Parathyroid adenoma (tissue), 2 donors: Measurements from ENCODE around the gene POLR1E.

Source experiments
- H2AFZ ChIP-seq: fragments of 300-600 bp; sonication (generic); one replicate; pipeline ENCODE4 v1.7.0; 2017; ENCODE audit warnings: antibody characterized with exemption, mild to moderate bottlenecking
- H3K27ac ChIP-seq: fragments of 300-600 bp; sonication (generic); one replicate; pipeline ENCODE4 v1.7.0; 2017
- H3K27me3 ChIP-seq: fragments of 300-600 bp; sonication (generic); one replicate; pipeline ENCODE4 v1.7.0; 2017; ENCODE audit warnings: low read length; ENCODE audit not compliant: control insufficient read depth, insufficient read depth
- H3K36me3 ChIP-seq: fragments of 300-600 bp; sonication (generic); one replicate; pipeline ENCODE4 v1.7.0; 2017; ENCODE audit warnings: low read length; ENCODE audit not compliant: control insufficient read depth, insufficient read depth
- H3K4me1 ChIP-seq: fragments of 300-600 bp; sonication (generic); one replicate; pipeline ENCODE4 v1.7.0; 2017; ENCODE audit warnings: control low read depth
- H3K4me2 ChIP-seq: fragments of 300-600 bp; sonication (generic); one replicate; pipeline ENCODE4 v1.7.0; 2017; ENCODE audit warnings: low read length
- H3K4me3 ChIP-seq: fragments of 300-600 bp; sonication (generic); one replicate; pipeline ENCODE4 v1.7.0; 2017; ENCODE audit warnings: low read depth, low read length
- H3K79me2 ChIP-seq: fragments of 300-600 bp; sonication (generic); one replicate; pipeline ENCODE4 v1.7.0; 2017; ENCODE audit warnings: control low read depth
- H3K9ac ChIP-seq: fragments of 300-600 bp; sonication (generic); one replicate; pipeline ENCODE4 v1.7.0; 2017; ENCODE audit warnings: mild to moderate bottlenecking
- H3K9me3 ChIP-seq: fragments of 300-600 bp; sonication (generic); one replicate; pipeline ENCODE4 v1.7.0; 2017; ENCODE audit warnings: low read length; ENCODE audit not compliant: control insufficient read depth
- TF ChIP-seq, protein P1 (sequence below): fragments of 300-600 bp; sonication (generic); IDR thresholded peaks from one replicate; pipeline ENCODE4 v1.7.0; 2017; ENCODE audit warnings: antibody characterized with exemption, mild to moderate bottlenecking
- donor health status: primary hyperparathyroidism.

The POLR1E gene

DNA sequence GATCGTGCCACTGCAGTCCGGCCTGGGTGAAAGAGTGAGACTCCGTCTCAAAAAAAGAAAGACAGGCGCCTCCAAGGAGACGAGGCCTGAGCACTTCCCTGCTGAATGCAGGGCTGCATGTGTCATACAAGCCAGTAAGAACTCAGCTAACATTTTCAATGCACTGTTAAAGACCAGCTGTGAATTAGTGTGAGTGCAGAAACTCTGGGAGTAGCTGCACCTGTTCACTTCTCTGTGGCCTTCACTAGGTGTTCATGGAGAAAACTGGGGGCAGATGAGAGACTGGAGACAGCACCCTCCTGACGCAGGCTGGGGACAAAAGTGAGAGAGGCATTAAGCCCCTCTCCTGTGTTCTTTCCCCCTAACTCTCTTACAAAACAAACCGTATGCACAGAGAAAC, 48.7 kb downstream of the POLR1E start:
- TF ChIP-seq, protein P1, sequence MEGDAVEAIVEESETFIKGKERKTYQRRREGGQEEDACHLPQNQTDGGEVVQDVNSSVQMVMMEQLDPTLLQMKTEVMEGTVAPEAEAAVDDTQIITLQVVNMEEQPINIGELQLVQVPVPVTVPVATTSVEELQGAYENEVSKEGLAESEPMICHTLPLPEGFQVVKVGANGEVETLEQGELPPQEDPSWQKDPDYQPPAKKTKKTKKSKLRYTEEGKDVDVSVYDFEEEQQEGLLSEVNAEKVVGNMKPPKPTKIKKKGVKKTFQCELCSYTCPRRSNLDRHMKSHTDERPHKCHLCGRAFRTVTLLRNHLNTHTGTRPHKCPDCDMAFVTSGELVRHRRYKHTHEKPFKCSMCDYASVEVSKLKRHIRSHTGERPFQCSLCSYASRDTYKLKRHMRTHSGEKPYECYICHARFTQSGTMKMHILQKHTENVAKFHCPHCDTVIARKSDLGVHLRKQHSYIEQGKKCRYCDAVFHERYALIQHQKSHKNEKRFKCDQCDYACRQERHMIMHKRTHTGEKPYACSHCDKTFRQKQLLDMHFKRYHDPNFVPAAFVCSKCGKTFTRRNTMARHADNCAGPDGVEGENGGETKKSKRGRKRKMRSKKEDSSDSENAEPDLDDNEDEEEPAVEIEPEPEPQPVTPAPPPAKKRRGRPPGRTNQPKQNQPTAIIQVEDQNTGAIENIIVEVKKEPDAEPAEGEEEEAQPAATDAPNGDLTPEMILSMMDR = no peak

DNA sequence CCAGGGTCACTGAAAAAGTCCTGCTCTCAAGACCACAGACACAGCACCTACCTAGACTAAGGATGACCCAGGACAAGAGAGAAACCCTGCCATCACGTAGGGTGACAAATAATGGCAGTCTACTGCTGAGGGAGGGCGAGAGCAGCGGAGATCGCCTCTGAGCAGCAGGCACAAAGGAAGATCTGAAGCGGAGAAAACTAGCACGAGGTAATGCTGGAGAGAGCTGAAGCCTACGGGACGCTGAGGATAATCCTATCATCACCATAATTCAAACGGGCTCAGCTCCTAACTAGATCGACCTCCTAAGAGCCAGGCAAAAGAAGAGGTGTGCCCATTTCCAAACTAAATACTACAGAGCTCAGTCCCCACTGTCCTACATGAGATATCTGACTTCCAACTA, 49.2 kb downstream of the POLR1E start:
- no peak overlapping the region for H2AFZ ChIP-seq
- no peak overlapping the region for H3K4me3 ChIP-seq
- no peaks in the 10 kb centered on the region for H3K9me3 ChIP-seq
- no peak overlapping the region for H3K27ac ChIP-seq
- no peaks in the 10 kb centered on the region for H3K27me3 ChIP-seq
- H3K9ac ChIP-seq = no peak overlapping the region
- H3K4me1 ChIP-seq = no peaks in the 10 kb centered on the region
- H3K4me2 ChIP-seq = no peak overlapping the region
- H3K36me3 ChIP-seq = no peaks in the 10 kb centered on the region
- TF ChIP-seq, protein P1 = no peak
- H3K79me2 ChIP-seq = no peaks in the 10 kb centered on the region

More for the DNA sequence above, 48.7 kb downstream of the POLR1E start:
- Histone ChIP-seq H3K27ac (no peak overlapping the region), H2AFZ (no peak overlapping the region), H3K4me2 (no peak overlapping the region), H3K36me3 (no peaks in the 10 kb centered on the region), H3K27me3 (no peaks in the 10 kb centered on the region), H3K9me3 (no peaks in the 10 kb centered on the region), H3K4me1 (no peaks in the 10 kb centered on the region), H3K4me3 (no peak overlapping the region), H3K79me2 (no peaks in the 10 kb centered on the region), H3K9ac (no peak overlapping the region)

DNA sequence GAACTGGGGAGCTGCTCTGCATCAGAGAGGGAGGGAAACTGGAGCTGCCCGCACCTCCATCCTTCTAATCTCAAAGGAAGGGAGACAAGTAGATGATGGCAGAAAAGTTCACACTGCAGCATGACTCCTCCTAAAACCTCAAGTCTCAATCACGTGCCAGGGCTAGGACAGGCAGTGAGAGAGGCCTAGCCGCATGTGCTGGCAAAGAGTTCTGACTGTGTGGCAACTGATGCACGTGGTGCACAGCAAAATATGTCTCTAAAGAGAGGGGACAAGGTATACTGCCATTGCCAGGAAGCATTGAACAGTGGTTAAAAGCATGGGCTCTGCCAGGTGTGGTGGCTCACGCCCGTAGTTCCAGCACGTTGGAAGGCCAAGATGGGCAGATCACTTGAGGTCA, 52.4 kb downstream of the POLR1E start:
- Histone ChIP-seq H3K36me3 (no peaks in the 10 kb centered on the region), H3K27ac (no peak overlapping the region), H3K4me3 (no peak overlapping the region), H3K79me2 (no peaks in the 10 kb centered on the region), H3K27me3 (no peaks in the 10 kb centered on the region), H3K9me3 (no peaks in the 10 kb centered on the region), H2AFZ (no peak overlapping the region), H3K4me1 (no peaks in the 10 kb centered on the region), H3K9ac (no peak overlapping the region), H3K4me2 (no peak overlapping the region)
- TF ChIP-seq, protein P1 = no peak

DNA sequence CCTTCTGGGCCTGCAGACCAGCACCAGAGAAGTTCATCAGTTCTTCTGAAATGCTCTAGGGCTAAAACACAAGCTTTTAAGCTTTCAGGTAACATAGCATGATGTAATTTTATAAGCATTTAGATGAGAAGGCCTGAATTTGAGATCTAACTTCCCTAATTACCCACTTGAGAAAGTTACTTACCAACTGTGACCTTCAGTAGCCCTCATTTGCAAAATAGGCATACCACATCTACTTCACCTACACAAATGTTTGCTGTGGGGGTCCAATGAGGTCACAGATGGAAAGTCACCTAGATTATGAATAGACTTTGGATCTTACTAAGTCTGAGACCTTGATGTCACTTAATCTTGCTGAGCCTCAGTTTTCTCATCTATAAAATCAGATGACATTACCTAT, 53.9 kb downstream of the POLR1E start:
- Histone ChIP-seq H3K9me3 (no peaks in the 10 kb centered on the region), H3K9ac (no peak overlapping the region), H3K27me3 (no peaks in the 10 kb centered on the region), H3K4me2 (no peak overlapping the region), H2AFZ (no peak overlapping the region), H3K4me3 (no peak overlapping the region), H3K4me1 (no peaks in the 10 kb centered on the region), H3K27ac (no peak overlapping the region), H3K36me3 (no peaks in the 10 kb centered on the region), H3K79me2 (no peaks in the 10 kb centered on the region)
- TF ChIP-seq, protein P1 = no peak

DNA sequence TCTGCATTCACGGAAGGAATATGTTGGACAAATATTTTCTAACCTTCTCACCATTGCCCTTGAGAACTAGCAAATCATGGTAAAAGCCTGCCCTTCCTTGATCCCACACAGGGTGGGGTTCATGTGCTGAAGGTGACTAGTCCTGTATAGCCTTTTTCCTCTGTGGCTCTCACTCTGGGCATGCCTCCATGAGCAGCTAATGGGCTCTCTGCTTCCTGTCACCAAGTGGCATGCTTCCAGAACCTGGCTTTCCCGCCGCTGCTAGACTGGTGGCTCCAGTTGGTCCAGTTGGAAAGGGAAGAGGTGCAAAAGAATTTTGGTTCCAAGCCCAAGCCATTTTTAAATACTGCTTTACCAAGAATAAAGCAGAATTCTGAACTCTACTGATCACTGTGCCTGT, 54.9 kb downstream of the POLR1E start:
- TF ChIP-seq, protein P1 = no peak
- Histone ChIP-seq H3K36me3 (no peaks in the 10 kb centered on the region), H3K27ac (no peak overlapping the region)

More for the DNA sequence above, 54.9 kb downstream of the POLR1E start:
- no peaks in the 10 kb centered on the region for H3K79me2 ChIP-seq
- no peak overlapping the region for H3K4me2 ChIP-seq
- H3K9ac ChIP-seq = no peak overlapping the region
- H3K4me3 ChIP-seq = no peak overlapping the region
- no peak overlapping the region for H2AFZ ChIP-seq
- H3K27me3 ChIP-seq = no peaks in the 10 kb centered on the region
- no peaks in the 10 kb centered on the region for H3K9me3 ChIP-seq
- no peaks in the 10 kb centered on the region for H3K4me1 ChIP-seq
